Dedifferentiated amniotic fluid mesenchymal stem cell (primary cell): ENCODE measurements around the gene KCNH5.

ENCODE experiments used
- DNase-seq: peaks from one replicate; pipeline ENCODE4 v3.0.0-alpha.2; 2016; ENCODE audit errors: extremely low spot score

Gene KCNH5, protein sequence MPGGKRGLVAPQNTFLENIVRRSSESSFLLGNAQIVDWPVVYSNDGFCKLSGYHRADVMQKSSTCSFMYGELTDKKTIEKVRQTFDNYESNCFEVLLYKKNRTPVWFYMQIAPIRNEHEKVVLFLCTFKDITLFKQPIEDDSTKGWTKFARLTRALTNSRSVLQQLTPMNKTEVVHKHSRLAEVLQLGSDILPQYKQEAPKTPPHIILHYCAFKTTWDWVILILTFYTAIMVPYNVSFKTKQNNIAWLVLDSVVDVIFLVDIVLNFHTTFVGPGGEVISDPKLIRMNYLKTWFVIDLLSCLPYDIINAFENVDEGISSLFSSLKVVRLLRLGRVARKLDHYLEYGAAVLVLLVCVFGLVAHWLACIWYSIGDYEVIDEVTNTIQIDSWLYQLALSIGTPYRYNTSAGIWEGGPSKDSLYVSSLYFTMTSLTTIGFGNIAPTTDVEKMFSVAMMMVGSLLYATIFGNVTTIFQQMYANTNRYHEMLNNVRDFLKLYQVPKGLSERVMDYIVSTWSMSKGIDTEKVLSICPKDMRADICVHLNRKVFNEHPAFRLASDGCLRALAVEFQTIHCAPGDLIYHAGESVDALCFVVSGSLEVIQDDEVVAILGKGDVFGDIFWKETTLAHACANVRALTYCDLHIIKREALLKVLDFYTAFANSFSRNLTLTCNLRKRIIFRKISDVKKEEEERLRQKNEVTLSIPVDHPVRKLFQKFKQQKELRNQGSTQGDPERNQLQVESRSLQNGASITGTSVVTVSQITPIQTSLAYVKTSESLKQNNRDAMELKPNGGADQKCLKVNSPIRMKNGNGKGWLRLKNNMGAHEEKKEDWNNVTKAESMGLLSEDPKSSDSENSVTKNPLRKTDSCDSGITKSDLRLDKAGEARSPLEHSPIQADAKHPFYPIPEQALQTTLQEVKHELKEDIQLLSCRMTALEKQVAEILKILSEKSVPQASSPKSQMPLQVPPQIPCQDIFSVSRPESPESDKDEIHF

DNA sequence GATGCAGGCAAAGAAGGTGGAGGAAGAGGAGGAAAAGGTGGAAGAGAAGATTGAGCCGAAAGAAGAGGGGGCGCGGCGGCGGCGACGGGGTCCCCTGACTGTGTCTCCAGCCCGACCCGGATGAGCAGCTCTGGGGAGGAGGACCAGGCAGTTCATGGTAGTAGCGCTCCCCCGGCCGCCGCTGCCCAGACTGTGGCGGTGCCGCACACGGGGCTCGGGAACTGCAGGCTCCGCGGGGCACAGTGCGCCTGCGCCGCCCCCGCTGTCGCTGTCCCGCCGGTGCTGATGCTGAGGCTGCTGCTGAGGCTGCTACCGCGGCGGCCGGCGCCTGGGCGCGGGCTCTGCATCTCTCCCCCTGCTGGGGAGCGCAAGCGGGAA is at the start of gene KCNH5:
KCNH5 (minus strand) TSS at position 225 of the 378 bp plus-strand sequence. CDS start 272 bp downstream, outside the sequence.
- peak; percentile 31 for DNase-seq

DNA sequence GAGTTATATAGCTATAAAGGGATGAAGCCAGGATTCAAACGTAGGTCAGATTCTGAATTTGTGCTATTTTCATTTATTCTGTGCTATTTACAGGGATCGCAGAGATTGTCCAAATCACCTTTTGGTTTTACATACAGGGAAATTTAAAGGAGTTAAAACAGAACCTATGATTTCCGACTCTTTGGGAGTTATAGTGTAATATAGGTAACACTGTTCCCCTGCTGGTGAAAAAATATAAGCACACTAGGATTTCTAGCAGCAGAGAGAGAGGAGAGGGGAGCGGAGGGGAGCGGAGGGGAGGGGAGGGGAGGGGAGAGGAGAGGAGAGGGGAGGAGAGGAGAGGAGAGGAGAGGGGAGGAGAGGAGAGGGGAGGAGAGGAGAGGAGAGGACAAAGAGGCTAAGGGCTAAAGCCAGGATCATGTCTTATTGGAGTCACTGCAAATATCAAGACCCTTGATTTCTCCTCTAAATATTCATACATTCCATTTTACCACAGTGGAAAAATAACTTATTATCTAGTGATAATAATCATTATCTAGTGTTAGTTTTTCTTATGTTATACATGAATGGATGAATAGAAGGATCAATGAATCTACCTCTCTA is 46.2 kb upstream of the KCNH5 start:
- DNase-seq, result no peak

DNA sequence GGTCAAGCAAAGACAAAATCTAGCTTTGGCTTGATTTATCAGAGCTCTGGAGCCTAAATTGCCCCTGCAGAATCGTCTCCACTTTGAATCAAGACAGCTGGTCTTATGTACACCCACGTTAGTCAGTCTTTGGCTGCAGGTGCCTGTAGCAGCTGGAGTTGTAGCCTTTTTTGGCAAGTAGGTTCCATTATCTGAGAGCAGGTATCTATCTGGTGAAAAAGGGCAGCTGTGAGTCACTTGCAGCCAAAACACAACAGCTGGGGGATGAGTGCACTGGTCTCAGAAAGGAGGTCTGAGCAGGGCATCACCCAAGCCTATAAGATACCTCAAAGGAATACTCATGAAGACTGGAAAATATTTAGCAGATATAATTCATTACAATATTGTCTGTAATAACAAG is 43.6 kb upstream of the KCNH5 start:
- DNase-seq, result no peak

DNA sequence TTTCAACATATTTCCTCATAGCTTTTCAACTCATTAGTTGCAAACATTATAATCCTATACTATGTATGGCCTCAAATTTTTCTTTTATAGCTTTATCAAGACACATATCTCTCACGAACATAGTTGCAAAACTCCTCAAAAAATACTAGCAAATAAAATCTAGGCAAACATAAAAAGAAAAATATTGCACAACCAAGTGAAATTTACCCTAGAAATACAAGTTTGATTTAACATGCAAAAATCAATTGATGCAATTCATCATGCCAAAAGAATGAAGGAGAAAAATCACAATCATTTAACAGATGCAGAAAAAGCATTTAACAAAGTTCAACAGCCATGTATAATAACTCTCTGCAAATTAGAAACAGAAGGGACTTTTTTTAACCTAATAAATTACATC is 33.3 kb upstream of the KCNH5 start:
- DNase-seq, result peak; percentile 92

DNA sequence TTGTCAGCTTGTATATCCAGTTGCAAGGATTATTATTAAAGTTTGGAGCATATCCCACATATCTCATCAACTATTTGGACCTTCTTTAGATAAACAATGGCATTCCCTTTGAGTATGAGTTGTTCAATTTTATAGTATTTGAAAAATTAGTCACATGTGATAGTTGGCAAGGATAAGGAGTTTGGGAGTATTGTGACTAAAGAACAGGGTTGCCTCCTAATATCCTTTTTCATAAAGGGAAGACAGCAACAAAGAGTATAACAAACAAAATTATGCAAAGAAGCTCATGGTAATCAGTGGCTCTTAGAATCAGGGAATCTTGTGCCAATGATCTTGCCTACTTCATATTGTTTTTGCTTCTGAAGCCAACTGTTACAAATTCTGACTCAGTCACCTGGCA is 31.2 kb upstream of the KCNH5 start:
- no peak for DNase-seq

DNA sequence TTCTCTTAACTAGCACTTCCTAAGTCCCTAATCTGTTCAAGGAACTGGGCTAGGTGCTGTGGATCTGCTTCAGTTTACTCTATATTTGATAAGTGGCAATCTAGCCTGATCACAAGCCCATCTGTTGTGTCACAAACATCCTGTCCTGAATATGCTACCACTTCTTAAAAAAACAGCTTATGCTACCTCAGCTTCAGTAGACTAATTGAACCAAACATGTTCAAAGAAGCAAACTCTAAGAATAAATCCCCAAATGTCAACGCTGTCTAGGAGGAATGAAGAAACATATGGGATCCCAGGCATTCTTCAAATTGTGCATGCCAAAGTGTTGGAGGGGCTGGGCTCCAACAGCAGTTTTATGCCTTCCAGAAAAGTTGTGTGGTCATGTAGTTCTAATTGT is 10.4 kb upstream of the KCNH5 start:
- DNase-seq, result no peak

DNA sequence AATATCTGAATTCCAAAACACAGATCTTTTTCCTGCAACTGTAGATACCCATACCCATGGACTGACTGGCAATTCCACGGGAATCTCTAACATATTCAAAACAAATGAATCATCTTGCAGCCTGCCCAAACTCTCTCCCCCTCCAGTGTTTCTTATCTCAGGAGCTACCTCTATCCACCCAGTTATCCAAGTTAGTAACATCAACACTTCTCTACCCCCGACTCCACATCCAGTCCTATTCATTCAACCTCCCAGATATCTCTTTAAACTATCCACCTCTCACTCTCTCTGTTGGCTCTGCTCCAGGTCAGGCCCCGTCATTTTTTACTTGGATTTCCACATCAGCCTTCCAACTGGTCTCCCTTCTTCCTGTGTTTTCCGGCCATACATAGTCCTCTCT is 6.7 kb upstream of the KCNH5 start:
- DNase-seq, result no peak

DNA sequence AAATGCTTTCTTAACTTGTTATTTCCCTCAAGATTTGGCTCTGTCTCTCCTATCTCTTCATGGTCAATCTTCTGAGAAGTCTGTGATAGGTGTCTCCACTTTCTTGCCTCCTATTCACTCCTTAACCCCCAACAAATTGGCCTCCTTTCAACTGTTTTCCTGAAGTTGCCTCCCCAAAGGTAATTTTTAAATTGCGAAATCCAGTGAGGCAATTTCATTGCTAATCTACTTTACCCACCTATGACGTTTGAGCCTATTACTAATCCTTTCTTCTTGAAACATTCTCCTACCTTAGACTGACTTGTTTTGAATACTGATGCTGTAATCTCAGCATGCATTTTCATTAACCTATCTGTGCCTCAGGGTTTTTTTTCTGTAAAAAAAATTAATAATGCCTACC is 6.0 kb upstream of the KCNH5 start:
- DNase-seq, result no peak

DNA sequence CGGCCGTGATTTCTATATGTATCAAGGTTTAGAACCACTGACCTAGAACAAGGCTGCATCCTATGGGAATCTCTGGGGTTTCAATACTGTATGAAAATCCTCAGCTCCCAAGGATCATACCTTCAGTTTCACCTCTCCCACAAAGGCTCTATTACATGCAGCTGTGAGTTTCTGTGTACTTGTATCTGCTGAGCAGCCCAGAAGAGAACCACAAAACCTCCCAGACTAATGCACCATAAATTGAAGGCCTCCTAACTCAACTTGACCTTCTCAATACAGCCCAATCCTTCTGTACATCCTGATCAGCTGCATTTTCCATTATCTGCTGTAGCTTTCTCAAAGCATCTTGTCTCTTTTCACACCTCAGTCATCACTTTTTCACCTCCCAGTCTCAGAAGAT is 5.4 kb upstream of the KCNH5 start:
- no peak for DNase-seq

DNA sequence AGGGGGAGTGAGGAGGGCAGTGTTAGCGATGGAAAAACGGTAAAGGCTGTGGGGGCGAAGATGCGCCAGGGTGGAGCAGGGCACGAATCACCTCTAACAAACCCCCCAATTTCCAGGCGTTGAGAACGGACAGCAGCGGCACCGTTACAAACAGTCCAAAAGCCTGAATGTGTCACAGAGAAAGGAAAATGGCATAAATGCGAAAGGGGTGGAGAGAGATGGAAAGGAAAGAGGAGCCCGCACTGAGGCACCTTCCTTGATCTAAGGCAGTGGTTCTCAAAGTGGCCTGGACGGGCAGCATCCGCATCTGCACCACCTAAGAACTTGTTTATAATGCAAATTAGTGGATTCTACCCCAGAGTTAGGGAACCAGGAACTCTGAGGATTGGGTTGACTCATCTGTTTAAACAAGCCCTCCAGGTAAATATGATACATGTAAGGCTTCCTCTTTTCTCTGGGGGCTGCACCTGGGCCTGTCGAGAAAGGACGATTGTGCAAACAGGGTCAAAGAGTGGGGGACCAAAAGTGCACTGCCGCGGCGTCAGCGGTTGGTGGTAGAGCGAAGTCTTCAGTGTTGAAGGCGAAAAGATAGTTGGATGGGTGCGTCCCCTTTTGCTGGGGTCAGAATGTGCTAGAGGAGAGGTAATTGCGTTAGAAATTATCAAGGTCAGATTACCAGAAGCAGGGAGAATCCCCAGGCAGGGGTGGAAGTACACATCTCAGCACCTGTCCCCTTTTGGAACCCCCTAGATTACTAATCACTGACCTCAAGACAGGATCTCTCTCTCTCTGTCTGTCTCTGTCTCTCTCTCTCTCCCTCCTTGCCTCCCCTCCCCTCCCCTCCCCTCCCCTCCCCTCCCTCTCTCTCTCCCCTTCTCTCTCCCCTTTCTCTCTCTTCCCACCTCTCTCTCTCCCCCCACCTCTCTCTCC is 1.3 kb upstream of the KCNH5 start:
- DNase-seq, result no peak

DNA sequence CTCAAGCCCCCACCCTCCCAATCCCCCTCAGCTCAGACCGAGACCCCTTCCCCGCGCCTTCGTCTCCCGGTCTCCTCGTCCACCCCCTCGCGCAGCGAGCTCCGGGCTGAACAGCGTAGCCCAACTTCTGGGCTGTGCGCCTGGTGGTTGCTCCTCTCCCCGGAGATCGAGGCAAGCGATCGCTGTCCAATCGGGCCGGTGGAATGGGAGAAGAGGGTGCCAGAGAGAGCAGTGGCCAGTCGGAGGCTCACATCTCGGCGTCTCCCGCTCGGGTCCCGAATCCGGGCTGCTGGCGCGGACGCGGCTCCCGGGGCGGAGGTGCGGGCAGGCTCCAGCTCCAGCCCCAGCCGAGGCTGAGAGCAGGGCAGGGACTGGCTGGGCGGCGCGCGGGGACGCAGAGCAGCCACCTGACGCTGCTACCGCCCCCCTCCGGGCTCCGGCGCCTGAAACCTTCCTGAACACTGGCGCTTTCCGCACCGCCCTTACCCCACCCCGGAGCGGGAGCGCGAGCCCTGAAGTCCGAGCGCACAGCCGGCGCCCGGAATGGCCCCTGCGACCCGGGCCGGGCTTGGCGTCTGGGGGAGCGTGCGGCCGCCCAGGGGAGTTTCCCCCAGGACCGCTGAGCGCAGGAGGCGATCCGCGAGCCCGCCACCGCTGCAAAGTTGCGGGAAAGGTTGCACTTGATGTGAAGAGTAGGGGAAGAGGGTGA is 508 bp upstream of the KCNH5 start:
- peak; percentile 20 for DNase-seq

DNA sequence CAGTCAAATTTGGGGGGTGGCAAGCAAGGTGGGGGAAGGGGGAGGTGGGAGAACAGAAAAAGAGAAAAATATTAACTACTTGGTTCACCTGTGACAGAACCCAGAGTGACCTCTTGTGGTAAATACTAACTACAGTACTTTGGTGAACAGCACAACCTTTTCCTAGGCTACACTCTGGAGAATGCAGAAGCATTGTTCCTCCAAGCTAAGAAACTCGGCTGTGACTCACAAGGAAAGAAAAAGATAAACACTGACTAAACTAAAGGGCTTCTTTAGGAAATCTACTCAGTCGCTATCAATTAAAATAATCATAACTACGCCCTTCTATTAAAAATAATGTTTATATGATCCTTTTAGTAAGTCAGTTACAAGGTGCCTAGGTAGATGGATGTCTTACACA is 5.4 kb downstream of the KCNH5 start:
- DNase-seq, result peak; percentile 60

DNA sequence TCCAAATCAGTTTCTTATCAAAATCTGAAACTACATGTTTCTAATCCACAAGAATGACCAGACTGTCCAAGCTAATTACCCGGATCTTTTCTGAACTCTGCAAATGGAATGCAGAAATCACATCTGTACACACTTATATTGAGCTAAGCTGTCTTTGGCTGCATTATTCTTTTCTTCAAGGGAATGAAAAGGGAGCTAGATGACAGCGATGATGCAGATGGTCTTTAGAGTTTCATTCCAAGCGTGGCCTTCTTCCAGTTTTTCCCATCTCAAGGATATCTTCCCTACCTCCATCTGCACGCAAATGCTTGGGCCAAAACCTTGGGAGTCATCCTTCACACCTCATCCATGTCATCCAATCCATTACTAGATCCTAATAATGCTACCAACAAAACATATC is 12.6 kb downstream of the KCNH5 start:
- peak; percentile 47 for DNase-seq

DNA sequence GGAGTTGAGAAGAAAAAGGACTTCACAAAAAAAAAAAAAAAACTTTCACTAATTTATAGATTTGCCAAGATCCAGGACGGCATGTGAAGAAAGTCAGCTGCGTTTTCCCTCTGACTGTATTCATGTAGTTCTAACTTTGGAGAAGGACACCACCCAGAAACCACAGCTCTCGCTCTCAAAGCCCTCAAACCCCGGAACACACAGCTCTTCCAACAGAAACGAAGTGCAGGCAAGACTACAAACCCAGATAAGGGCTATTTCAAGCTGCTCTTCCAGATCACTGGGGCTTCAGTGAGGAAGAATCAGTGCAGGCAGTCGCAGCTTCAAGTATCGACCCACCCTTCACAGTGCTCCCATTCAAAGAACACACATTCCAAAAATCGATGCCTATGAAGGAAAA is 13.2 kb downstream of the KCNH5 start:
- peak; percentile 49 for DNase-seq

DNA sequence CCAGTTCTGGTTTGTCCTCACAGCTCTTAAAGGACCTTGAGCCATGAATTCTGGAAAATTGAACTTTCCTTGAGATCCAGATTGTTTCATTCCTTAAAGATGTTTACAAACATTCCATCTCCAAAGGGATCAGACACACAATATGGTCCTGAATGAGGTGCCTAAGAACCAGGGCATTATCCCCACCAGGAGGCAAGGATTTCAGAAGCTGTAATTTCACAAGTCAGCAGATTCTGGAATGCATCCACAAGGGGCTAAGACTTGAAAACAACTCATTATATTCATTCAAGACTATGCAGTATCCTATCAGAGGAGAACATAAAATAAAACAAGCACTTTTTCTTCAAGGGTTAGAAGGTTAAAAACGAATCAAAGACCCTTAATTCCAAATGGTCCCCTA is 15.1 kb downstream of the KCNH5 start:
- no peak for DNase-seq

DNA sequence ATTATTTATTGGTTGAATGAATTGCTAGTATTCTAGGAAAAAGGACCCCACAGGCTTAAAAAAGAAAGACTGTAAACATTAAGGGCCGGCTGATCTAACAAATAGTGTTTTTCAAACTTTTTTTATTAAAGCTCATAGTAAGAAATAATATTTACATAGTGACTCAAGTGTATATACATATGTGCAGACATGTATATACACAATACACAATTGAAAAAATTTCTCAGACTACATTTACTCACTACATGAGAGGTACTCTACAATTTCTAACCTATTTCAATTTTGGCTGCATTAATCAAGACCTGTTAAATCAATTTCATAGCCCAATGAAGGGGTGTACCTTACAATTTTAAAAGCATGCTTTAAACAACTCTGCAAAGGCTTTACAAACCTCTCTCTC is 17.5 kb downstream of the KCNH5 start:
- DNase-seq, result no peak

DNA sequence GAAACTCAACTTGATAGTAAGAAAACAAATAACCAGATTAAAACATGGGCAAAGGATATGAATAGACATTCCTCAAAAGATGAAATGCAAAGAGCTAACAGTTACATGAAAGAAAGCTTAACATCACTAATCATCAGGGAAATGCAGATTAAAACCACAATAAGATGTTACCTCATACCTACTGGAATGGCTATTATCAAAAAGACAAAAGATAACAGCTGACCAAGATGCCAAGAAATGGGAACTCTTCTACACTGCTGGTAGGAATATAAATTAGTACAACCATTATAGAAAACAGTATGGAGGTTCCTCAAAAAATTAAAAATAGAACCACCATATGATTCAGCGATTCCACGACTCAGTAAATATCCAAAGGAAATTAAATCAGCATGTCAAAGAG is 18.8 kb downstream of the KCNH5 start:
- no peak for DNase-seq

DNA sequence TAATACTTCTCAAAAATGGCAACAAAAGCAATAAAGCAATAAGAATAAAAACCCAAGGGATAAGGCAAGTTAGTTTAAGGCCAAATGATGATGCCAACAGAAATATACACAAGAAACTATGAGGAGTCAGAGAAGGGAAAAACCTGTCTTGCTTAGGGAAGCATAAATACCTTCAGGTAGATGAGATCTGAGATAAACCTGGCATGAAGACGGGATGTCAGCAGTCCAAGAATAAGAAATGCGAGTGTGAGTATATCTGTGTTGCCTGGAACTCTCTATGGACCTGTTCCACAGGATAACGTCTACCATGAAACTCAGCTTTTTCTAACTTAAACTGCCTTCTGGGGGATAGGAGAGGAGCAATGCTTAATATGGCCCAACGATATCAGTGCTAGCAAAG is 30.6 kb downstream of the KCNH5 start:
- no peak for DNase-seq

DNA sequence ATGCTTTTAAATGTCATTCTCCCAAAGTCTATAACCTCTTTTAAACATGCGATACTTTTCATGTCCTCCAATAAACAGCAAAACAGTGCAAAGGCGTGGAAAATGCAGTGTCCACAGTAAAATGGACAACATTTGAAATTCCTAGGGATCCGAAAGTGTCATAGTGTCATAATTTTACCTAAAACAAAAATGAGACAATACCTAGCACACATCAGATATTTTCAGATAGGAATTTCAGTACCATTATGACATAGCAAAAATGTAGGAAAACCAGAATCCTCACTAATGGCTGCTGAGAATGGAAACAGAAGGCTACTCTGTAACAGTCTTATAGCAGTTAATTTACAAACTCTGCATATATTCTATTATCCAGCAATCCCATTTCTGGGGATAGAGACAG is 33.1 kb downstream of the KCNH5 start:
- no peak for DNase-seq

DNA sequence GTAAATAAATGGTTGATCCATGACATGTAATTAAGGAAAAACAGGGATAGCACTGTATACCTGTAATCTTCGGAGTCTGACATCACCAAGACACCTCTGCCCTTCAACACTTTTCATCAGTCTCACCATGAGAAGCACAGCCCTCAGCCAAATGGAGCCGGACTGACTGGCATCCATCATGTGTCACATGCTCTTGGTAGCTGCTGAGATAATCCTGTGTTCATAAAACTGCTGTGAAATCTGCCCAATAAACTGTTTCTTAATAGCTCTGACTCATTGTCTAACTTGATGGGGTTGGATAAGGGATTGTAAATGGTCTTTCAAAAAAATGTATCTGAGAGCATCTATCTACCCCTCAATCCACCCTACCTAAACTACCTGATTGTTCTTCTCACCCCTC is 33.6 kb downstream of the KCNH5 start:
- no peak for DNase-seq

DNA sequence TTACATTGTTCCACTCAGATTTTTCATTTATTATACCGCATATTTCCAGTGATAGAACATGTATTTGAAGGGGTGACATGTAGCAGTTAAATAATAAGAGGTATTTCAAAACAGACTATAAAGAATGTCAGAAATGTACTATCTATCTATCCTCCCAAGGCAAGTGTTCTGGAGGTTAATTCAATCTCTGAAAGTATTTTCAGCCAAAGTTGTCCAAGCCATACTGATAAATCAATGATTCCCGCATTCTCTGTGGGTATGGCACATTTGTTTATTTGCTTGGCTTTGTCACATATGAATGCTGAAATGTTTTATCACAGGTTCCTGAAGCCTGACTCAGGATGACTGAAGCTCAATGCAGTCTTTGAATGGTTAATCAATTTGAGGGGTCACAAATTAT is 35.8 kb downstream of the KCNH5 start:
- DNase-seq, result no peak
